Activated CD4-positive, alpha-beta T cell treated with anti-CD3 and anti-CD28 coated beads, Interleukin-2, amount 50 U/mL, for 24 hours (primary cell): ENCODE measurements around the gene OPN1SW.
A peak's percentile ranks its signal among the peaks of the same experiment; 100 is the strongest.

Experiments
- DNase-seq, 2 donors: peaks; one replicate each; pipeline ENCODE4 v3.0.0-alpha.2; 2020; ENCODE audit warnings: low read depth in 1 of 2, low spot score in 1 of 2

The OPN1SW gene

DNA sequence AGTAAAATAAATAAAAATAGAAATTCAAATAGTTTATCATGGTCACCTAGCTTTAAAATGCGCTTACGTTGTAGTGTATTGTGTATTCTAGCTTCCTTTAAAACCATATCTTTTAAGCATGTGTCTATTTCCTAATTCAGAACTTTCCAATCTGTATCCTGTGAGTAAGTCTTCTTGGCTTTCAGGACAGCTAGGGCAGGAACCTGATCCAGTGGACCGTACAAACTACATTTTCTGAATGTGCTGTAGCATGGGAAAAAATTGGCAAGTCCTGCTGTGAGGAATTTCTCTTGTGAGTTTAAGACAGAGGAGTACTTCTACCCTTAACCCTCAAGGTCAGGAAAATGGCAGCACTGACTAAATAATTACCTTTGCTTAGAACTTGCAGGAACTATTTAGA lies 12.1 kb downstream of the OPN1SW start:
- no peak for DNase-seq

DNA sequence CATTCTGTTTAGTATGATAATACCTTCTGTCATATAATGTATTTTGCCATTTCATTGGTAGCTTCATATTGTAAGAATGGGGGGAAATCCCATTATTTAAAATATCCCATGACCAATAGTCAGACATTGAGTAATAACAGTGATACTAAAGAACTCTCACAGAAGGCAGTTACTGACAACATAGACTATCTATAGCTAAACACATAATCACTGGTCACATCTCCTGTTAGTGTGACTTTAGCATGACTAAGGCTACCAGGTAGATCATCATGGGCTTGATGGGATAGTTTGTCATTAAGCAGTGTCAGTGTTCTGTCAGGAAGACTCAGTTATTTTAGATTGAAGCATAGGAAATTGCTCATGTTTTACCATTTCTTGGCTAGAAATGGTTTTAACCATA lies 16.4 kb downstream of the OPN1SW start:
- DNase-seq = no peak

DNA sequence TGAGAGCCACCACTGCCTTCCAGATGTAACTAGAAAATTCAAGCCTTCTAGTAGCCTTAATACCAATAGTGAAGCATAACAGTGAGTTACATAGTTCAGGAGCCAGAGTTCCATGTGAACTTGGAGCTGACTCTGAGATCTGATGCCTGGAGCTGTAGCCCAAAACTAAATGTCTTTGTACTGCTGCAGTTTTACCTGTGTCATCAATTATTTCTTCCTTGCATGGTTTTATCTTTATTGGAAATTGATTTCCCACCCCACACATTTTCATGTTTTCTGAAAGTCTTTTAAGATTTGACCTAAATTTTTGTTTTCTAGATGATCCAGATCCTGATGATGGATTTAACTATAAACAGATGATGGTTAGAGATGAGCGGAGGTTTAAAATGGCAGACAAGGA lies 17.0 kb downstream of the OPN1SW start:
- no peak for DNase-seq

DNA sequence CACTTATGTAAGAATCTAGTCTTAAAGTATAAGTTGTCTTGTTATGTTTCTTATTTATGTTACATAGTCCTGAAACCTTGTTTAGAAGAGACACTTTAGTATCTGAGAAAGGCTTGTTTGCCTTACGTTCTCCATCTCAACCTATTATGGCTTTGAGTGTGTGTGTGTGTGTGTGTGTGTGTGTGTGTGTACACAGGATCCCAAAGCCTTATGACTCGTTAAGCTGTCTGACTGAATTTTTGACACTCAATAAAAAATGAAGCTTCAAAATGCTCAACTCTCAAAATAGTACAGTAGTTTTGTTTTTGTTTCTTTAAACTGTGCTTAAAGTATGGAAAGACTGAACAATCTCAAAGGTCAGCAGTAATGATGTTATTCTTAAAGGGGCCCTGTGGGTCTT lies 18.4 kb downstream of the OPN1SW start:
- no peak for DNase-seq

DNA sequence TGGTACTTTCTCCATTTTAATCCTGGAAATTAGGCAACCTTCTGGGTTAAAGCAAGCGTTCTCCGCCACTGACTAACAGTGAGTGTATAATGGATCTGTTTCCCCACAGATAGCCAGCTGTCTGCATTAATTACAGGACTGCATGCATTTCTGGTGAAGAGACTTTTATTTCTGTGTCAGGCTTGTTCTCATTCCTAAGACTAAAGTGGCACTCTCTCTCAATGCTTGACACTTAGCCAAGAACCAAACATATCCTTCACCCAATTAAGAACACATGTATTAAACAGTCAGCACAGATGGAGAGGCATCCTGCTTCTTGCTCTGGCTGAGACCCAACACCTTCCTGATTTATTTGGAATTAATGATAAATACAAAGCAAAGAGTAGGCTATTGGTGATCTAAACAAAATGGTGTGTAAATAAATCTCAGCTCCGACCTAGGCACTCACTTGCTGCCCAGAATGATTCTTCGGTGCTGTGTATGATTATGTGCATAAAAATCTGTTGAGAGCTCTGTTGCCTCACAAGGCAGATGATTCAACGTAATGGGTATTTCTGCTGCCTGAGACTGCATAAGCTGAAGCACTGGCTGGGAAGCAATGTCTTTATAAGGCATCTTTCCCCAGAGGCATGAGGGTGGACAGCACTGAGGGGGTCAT lies 19.6 kb downstream of the OPN1SW start:
- no peak for DNase-seq

DNA sequence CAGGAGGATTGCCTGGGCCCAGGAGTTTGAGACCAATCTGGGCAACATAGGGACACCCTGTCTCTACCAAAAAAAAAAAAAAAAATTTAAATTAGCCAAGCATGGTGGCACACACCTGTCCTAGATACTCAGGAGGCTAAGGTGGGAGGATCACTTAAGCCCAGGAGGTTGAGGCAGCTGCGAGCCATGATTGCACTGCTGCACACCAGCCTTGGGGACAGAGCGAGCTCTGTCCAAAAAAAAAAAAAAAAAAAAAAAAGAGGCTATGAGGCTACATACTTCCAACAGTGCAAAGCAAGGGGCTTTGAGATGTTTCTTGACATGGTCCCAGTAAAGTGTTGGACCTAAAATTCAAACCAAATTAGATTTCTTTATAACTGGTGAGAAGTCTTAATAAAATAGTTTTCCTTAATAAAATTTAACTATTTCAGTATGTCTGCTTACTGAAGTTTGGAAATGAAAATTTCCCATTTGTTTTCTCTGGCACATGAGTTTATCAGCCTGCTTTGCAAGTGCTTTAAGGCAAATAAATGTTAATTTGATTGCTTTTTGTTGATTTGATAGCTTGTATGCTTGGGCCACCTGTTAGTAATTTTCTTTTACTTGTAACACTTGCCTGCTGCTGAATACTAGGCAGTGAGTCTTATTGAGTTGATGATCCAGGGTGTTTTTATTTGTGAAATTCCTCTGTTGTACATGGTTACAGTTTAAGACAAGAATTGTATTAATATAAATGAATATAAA lies 20.3 kb downstream of the OPN1SW start:
- no peak for DNase-seq

DNA sequence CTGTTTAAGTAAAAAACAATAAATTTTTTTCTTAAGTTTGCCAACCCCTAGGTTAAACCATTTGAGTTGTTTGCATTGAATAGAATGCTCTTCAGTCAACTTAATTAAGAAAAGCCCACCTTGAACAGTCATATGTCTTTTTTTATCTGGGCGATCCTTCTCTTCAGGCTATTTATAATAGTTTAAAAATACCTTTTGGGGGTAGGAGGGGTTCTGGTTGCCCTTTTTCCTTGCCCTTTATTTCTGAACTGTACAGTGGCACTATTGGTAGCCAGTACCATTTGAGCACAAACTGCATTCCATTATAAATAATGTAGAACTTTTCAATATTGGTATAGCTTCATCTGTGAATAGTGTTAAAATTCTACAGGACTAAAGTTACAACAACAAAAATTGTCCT lies 23.3 kb downstream of the OPN1SW start:
- no peak for DNase-seq

DNA sequence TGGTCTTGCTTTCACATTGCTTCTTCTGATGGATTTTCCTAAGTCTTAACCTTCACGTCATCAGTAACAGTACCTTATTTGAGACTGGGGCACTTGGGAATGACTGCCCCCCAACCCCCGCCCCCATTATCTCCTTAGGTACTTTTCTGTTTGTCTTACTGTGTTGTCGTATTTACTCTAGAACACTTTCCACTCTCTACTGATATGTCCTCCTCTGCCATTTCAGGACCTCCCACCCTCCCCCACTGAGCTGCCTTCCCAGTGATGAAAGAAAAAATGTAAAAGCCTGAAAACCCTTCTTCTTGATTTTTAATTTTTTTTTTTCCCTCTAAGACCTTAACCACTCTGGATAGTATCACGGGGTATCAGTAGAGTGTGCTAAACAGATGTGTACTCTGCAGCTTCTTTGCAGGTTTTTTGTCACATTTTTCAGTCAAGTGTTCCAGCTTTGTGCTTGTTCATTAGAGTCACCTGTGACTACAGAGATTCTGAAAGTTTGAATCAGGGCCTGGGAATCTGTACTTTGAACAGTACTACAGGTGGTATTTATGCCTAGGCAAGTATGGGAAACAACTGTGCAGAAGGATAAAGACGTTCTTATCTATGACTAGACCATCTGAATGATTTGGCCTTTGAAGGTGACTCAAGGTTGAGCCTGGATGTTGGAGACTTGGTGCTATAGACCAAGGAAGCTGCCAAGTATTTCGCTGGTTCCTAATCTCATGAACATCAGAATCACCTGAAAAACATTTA lies 28.1 kb downstream of the OPN1SW start:
- DNase-seq = no peak

DNA sequence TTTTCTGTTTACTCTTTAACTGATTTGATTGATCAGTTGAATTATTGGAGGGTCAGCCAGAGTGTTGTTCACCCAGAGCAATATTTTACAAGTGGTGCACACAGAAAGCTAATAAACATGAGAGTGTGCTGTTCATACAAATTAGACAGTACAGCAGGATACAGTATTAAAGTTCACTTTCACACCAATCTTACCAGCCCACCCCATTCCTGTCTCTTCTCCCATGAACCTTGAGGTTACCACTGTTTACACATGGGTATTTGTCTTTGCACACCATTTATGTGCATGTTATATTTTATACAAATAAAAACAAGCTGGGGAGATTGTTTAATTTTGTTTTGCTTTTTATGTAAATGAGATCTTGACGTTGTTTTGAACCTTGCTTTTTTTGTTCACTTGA lies 29.9 kb downstream of the OPN1SW start:
- DNase-seq = no peak

DNA sequence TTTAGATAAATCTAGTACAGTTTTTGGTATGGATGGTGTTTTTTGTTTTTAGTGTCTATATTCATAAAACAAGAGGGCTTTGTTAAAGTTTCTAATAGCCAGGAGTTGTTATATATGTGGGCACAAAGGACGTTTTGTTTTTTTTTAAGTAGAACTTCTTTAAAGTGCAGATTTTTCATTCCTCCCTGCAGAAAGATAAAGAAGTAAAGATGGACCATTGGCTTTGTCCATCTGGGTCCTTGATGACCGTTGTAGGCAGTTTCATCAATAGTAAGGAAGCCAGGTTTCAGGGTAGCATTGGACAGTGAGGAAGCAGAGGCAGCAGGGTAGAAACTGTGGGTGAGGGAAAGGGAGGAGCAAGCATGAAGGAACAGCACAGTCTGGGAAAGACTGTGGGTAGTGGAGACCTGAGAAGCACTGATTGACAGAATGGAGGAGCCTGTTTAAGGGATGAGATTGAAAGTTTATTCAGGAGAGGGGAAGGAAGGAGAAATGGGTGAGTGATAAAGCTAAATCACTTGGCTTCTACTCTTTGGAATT lies 31.2 kb downstream of the OPN1SW start:
- no peak for DNase-seq

DNA sequence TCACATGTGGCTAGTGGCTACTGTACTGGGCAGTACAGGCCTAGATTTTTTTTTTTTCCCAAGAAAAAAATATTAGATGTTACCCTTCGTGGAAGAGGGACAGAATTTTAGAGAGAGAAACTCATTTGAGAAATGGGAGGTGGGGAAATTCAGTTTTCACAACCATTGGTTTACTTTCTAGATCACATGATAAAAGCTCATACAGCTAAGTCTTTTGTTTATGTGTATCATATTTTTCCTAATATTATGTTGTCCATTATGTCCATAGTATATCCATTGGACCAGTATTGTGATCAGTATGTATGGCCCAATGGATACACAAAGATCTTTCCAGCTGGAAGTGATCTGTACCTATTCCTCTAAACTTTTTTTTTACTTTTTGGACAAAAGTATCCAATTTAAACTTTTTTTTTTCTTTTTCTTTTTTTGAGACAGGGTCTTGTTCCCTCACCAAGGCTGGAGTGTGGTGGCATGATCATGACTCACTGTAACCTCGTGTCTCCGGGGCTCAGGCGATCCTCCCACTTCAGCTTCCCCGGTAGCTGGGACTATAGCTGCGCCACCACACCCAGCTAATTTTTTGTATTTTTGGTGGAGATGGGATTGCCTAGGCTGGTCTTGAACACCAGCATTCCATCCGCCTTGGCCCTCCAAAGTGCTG lies 32.4 kb downstream of the OPN1SW start:
- no peak for DNase-seq

DNA sequence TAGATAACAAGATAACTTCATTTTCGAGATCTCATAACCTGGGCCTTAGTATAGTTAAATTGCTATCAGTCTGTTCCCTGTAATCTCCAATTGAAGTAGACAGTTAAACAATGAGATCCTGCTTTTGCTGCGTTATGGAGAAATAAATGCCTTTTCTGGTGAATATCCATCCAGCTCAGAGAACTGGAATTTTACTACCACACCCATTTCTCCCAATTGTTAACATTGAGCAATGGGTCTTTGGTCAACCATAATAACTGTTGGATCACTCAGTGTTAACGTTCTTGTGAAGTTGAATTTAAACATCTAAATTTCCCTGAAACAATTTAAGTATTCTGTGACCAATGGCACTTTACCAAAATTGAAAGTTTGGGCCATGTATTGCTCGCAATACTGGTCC lies 33.4 kb downstream of the OPN1SW start:
- DNase-seq = no peak

DNA sequence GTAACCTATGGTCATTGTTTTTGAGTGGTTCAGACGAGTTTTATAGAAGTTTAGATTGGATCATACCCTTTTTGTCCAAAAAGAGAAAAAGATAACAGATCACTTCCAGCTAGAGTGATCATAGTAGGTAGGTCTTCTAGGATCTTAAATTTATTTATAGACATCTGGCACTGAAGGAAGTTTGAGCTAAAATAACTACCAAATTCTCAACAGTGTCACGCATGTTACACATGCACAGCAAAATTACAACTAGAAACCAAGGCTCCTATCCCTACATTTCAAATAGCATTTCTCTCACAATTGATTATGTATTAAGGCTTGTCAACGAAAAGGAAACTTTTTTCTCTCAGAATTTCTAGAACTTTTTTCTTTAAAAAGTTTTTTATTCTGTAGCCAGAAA lies 34.1 kb downstream of the OPN1SW start:
- no peak for DNase-seq

DNA sequence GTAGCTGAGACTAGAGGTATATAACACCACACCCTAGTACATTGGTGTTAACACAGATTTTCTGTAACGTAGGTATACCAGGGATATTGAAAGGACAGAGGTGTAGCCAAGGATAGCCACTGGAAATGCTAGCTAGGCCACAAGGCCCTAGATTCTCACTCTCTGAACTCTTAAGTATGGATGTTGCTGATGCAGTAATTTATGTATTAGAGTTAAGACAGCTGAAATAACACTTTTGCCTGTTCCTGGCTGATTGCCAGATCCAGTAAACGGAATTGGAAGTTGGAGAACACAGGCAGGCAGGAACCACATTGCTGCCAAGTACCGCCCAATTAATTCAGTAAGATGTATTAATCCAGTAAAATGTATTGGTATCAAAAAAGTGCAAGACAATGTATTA lies 34.6 kb downstream of the OPN1SW start:
- DNase-seq = no peak

DNA sequence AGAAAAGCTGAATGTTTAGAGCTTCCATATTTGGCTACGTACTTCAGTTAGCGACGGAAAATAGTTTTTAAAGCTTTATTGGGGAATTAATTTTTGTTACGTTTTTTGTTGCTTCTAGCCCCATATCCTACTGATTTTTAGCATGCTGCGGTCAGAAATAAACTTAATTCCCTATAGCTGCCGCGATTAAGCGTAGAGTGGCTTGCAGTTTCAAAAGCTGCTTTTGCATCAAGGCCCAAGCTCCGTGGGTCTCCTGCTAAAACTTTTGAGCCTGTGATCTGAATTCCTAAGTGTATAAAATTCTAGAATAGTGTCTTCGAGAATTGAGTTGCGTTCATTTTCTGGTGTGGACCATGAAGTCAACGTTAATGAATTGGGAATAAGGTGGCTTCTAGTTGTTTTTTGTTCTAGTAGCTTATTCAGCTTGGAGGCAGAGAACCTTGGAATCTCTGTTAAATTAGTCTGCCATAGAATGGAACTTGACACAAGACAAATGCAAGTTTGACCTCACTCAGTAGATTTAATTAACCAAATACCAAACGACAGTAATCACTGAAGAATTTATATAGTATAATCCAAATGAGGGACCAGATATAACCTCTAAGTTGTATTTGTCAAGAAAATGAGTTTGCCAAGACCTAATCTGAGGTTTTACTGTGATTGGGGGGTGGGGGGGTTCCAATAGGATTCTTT lies 35.5 kb downstream of the OPN1SW start:
- no peak for DNase-seq

DNA sequence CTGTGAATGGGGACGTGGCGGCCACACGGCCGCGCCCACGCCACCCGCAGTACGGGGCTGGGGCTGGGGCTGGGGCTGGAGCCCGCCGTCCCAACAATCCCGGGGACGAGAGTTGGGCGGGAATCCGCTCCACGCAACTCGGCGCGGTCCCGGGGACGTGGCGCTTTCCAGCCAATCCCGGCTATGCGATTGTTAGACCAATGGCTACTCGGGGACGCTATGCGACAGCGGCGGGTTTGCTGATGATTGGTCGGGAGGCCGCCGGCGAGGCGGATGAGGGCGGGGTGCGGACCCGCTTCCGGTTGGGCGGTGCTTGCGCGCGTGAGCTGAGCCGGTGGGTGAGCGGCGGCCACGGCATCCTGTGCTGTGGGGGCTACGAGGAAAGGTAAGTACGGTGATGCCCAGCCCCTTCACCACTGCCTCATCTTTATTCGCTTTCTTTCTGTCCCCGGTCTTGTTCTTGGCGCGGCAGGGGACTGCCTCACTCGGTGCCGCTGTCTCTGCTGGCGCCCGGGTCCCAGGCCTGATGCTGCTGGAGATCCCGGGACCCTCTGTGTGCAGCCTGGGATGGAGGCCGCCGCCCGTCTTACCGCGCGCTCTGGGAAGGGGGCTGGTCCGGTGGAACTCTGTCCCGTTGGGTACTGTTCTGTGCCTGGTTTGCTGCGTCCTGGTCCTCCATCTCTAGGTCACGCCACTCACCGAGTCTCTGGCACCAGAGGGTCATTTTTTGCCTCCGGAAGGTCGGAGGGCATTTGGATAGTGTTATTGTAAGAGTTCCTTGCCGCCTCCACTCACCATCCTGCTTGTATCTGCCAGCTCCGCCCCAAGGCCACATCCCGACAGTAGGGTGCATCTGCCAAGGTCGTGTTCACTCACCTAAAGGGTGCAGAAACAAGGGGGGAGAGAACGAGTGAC lies 36.3 kb downstream of the OPN1SW start, which contains the start of gene CALU:
Gene CALU, plus strand, starts transcription at position 312 of the 915 bp plus-strand sequence. CDS start 9,225 bp downstream, outside the sequence.
- peak; percentile 86 to 93 for DNase-seq

DNA sequence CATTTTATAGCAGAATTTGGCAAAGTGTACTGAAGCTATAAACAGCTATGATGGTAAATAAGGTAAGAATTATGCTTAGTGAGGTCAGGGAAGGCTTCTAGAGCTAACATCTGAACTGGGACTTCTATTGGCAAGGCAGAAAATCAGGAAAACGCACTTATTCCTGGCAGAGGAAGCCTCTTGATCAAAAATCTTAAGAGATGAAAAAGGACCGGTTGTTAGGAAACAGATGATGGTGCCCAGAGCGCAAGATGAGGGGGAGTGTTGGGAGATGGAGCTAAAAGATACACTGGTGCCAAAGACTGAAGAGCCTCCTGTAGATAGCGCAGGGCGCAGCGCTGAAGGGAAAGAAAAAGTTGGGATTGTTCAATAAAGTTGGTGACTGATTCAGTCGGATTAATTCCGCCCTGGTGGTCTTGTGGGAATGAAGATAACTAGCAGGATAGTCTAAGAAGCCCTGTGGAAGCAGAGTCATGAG lies 37.0 kb downstream of the OPN1SW start:
- DNase-seq = no peak

DNA sequence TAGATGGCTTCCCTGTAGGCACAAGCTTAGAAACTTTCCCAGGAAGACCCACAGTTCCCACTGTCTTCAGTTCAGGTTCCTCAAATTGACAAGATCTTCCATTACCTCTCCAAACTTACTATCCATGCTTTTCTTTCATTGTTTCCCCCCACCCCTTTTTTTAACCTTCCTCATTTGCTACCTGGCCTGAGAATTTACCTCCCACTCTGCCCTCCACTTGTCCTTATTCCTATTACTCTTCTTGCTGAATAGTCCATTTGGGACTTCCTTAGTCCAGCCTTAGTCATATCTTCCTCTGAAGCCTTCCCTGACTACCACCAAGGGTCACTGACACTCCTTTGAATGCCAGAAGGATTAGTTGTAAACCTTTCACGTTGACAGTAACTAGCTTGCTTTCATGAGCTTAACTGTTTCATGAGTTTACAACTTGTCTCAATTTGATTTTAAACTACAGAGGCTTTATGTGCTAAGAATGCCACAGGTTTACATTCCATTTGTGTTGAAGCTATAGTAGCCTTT lies 37.7 kb downstream of the OPN1SW start:
- DNase-seq = no peak

DNA sequence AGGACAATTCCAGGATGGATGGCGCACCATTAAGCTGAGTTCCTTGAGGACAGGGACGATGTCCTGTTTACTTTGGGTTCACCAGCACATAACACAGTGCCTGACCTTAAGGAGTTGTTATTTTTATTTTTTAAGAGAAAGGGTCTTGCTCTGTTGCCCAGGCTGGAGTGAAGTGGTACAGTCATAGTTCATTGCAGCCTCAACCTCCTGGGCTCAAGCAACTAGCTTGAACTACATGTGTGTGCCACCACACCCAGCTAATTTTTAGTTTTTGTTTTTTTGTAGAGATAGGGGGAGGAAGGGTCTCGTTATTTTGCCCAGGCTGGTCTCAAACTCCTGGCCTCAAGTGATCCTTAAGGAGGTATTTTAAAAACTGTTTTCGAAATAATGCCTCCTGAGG lies 38.2 kb downstream of the OPN1SW start:
- no peak for DNase-seq
